SK-N-SH (cell line): Measurements from ENCODE around the gene DNMT3A. TPM values are rescaled to one million over a fixed set of nuclear protein-coding genes. Genes with fewer than 3 reads are reported as not detected.

Experiments used
- CTCF ChIA-PET: fragments of 300-600, 350-600 bp; formaldehyde crosslinking; extraction: SDS; loops from one replicate; lab custom pipeline; 2021; lab: Yijun Ruan, JAX
- POLR2A ChIA-PET: fragments of 350-600 bp; sonication (Branson Sonifier 250); formaldehyde crosslinking; extraction: SDS; loops from one replicate; lab custom pipeline; 2020; ENCODE audit warnings: antibody characterized with exemption, inconsistent platforms; lab: Yijun Ruan, JAX
- DNase-seq: peaks from one replicate; pipeline ENCODE4 v3.0.0; 2012
- H2AFZ ChIP-seq: fragments of 200-600 bp; sonication (generic); 2 replicates; pipeline ENCODE4 v1.8.1; 2016; ENCODE audit warnings: antibody characterized with exemption, mild to moderate bottlenecking, low read depth
- H3F3A ChIP-seq: fragments of 200-600 bp; sonication (generic); replicated peaks from 2 replicates; pipeline ENCODE3; 2016; ENCODE audit warnings: antibody characterized with exemption, mild to moderate bottlenecking; ENCODE audit not compliant: insufficient read depth
- H3K27ac ChIP-seq, 2 experiments: fragments of 200-500 bp in 1 of 2; fragments of 200-600 bp in 1 of 2; sonication (Bioruptor generic) in 1 of 2; sonication (generic), shearing (Covaris generic) in 1 of 2; 2 replicates each; pipeline versions ENCODE4 v1.5.1 to v1.6.1; 2014 to 2016; ENCODE audit warnings: low read depth in 2 of 2, inconsistent platforms in 1 of 2, low read length in 1 of 2, mild to moderate bottlenecking in 1 of 2, mixed read lengths in 1 of 2
- H3K27me3 ChIP-seq: fragments of 200-600 bp; sonication (generic), shearing (Covaris generic); 2 replicates; pipeline ENCODE4 v1.6.1; 2016; ENCODE audit warnings: mixed run types; ENCODE audit not compliant: insufficient read depth
- H3K36me3 ChIP-seq, 2 experiments: fragments of 200-500 bp in 1 of 2; fragments of 200-600 bp in 1 of 2; sonication (Bioruptor generic) in 1 of 2; sonication (generic) in 1 of 2; replicated peaks in 1 of 2; 2 replicates each; pipeline versions ENCODE3 to v1.5.1; 2014 to 2016; ENCODE audit warnings: low read length in 1 of 2, mild to moderate bottlenecking in 1 of 2; ENCODE audit not compliant: insufficient read depth in 2 of 2, control insufficient read depth in 1 of 2
- H3K4me1 ChIP-seq, 2 experiments: fragments of 200-500 bp in 1 of 2; fragments of 200-600 bp in 1 of 2; sonication (Bioruptor generic) in 1 of 2; sonication (generic), shearing (Covaris generic) in 1 of 2; 2 replicates each; pipeline versions ENCODE4 v1.5.1 to v1.6.1; 2014 to 2016; ENCODE audit warnings: low read depth in 1 of 2, low read length in 1 of 2, mixed run types in 1 of 2; ENCODE audit not compliant: insufficient read depth in 2 of 2, control insufficient read depth in 1 of 2
- H3K4me2 ChIP-seq: fragments of 200-600 bp; sonication (generic), shearing (Covaris generic); 2 replicates; pipeline ENCODE4 v1.6.1; 2017; ENCODE audit warnings: mixed run types
- H3K4me3 ChIP-seq, 2 experiments: fragments of 200-500 bp in 1 of 2; fragments of 200-600 bp in 1 of 2; sonication (Bioruptor generic) in 1 of 2; sonication (generic), shearing (Covaris generic) in 1 of 2; 2 replicates each; pipeline versions ENCODE4 v1.5.1 to v1.8.1; 2014 to 2016; ENCODE audit warnings: low read depth in 2 of 2, inconsistent platforms in 1 of 2, low read length in 1 of 2, mild to moderate bottlenecking in 1 of 2, mixed read lengths in 1 of 2, moderate library complexity in 1 of 2
- H3K79me2 ChIP-seq: fragments of 200-600 bp; sonication (generic); 2 replicates; pipeline ENCODE4 v1.8.1; 2017; ENCODE audit warnings: mild to moderate bottlenecking; ENCODE audit not compliant: insufficient read depth
- H3K9ac ChIP-seq: fragments of 200-600 bp; sonication (generic); 2 replicates; pipeline ENCODE4 v1.6.1; 2017; ENCODE audit warnings: mixed run types
- H3K9me2 ChIP-seq: fragments of 200-600 bp; sonication (generic); 2 replicates; pipeline ENCODE4 v1.6.1; 2017; ENCODE audit warnings: mixed run types
- H3K9me3 ChIP-seq: fragments of 200-600 bp; sonication (generic); 2 replicates; pipeline ENCODE4 v1.6.1; 2017; ENCODE audit warnings: mixed run types, mild to moderate bottlenecking, moderate library complexity
- H4K20me1 ChIP-seq: fragments of 200-600 bp; sonication (generic); 2 replicates; pipeline ENCODE4 v1.6.1; 2017; ENCODE audit warnings: mild to moderate bottlenecking, mixed run types; ENCODE audit not compliant: insufficient read depth
- ELF1 ChIP-seq: IDR thresholded peaks from 2 replicates; pipeline ENCODE4 v1.4.0; 2012
- EP300 ChIP-seq, 2 experiments: IDR thresholded peaks; 2 replicates each; pipeline versions ENCODE4 v1.4.0 to v1.6.1; 2012; ENCODE audit warnings: borderline replicate concordance in 1 of 2, low read depth in 1 of 2, low read length in 1 of 2
- JUND ChIP-seq: IDR thresholded peaks from 2 replicates; pipeline ENCODE4 v1.4.0; 2012
- MEF2A ChIP-seq: IDR thresholded peaks from 2 replicates; pipeline ENCODE4 v1.4.0; 2012; ENCODE audit warnings: low read depth, borderline replicate concordance
- NRF1 ChIP-seq: IDR thresholded peaks from 2 replicates; pipeline ENCODE4 v1.6.1; 2012; ENCODE audit warnings: low read depth, mild to moderate bottlenecking, low read length
- POLR2AphosphoS5 ChIP-seq: IDR thresholded peaks from 2 replicates; pipeline ENCODE4 v1.6.1; 2012; ENCODE audit warnings: low read depth, low read length
- RAD21 ChIP-seq: IDR thresholded peaks from 2 replicates; pipeline ENCODE4 v1.6.1; 2012; ENCODE audit warnings: mild to moderate bottlenecking, low read length
- RCOR1 ChIP-seq: fragments of 150-350 bp; IDR thresholded peaks from 2 replicates; pipeline ENCODE4 v1.6.1; 2017; ENCODE audit warnings: antibody characterized with exemption, low read length
- RXRA ChIP-seq: IDR thresholded peaks from 2 replicates; pipeline ENCODE4 v1.4.0; 2012; ENCODE audit warnings: low read depth, mild to moderate bottlenecking, borderline replicate concordance
- TAF1 ChIP-seq: IDR thresholded peaks from 2 replicates; pipeline ENCODE4 v1.6.1; 2012; ENCODE audit warnings: low read depth, mild to moderate bottlenecking, low read length, moderate library complexity, borderline replicate concordance
- YY1 ChIP-seq: IDR thresholded peaks from 2 replicates; pipeline ENCODE4 v1.4.0; 2012; ENCODE audit warnings: low read depth, mild to moderate bottlenecking
- WGBS: methylation state at CpG from one replicate; pipeline ENCODE4 v1.1.6; 2017; ENCODE audit warnings: low lambda C conversion rate; 5-methylcytosine and 5-hydroxymethylcytosine counted together
- polyA plus RNA-seq, 3 experiments: library from polyadenylated mRNA; depleted of rRNA; stranded (reverse); fragments of >200 nt; gene quantifications; 2 replicates each; pipeline ENCODE4 v1.2.3, GENCODE V29; 2012
- TF ChIP-seq, protein P1 (sequence below): IDR thresholded peaks from 2 replicates; pipeline ENCODE4 v1.4.0; 2012; ENCODE audit warnings: low read depth, borderline replicate concordance
- TF ChIP-seq, protein P2 (sequence below): fragments of 150-350 bp; IDR thresholded peaks from 2 replicates; pipeline ENCODE4 v1.6.1; 2017; ENCODE audit warnings: antibody characterized with exemption, low read length, low read depth, borderline replicate concordance
- TF ChIP-seq, protein P3 (sequence below): IDR thresholded peaks from 2 replicates; pipeline ENCODE4 v1.4.0; 2012; ENCODE audit warnings: low read depth
- TF ChIP-seq, protein P4 (sequence below): IDR thresholded peaks from 2 replicates; pipeline ENCODE4; 2012
- TF ChIP-seq, protein P5 (sequence below): IDR thresholded peaks from 2 replicates; pipeline ENCODE4 v1.6.1; 2012; ENCODE audit warnings: mild to moderate bottlenecking, low read depth, low read length, moderate library complexity

The DNMT3A gene
- polyA plus RNA-seq, 1 of the 3 experiments (the other 2 are of a cell fraction), result 5.6 TPM

DNA sequence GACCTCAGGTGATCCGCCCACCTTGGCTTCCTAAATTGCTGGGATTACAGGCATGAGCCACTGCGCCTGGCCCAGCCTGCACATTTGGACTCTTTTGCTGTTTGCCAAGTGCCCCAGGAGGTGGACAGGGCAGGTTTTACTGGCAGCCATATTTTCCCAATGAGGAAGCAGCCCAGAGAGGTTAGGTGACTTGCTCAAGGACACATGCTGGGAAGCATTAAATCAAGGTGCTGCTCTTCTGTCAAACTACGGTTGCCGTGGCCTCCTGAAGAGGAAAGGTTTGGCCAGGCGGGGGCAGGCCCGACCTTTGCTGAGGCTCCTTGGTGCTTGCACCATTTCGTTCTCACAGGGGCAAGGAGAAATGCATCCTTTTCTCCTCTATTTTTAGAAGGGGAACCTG is 44.0 kb downstream of the DNMT3A start:
- Histone ChIP-seq H3K36me3 (peaks cover 0 to 20% of the 10 kb centered on the region in 2 experiments), H3K9ac (no peak overlapping the region), H3K9me2 (no peaks in the 10 kb centered on the region), H3K4me1 (peaks cover 32 to 41% of the 10 kb centered on the region in 2 experiments; a peak in 3 of 4 replicates), H3K27me3 (no peaks in the 10 kb centered on the region), H3K79me2 (no peaks in the 10 kb centered on the region), H4K20me1 (peaks cover 3% of the 10 kb centered on the region; the same call in 1 of the 2 replicates), H2AFZ (no peak overlapping the region), H3K27ac (no peak overlapping the region; a peak in 1 of 4 replicates), H3F3A (no peaks in the 10 kb centered on the region), H3K4me3 (no peak overlapping the region), H3K9me3 (no peaks in the 10 kb centered on the region), H3K4me2 (no peak overlapping the region)
- ChIA-PET POLR2A (no interaction called here), CTCF (interaction anchor here (1.4 kb wide), 1 partner anchor 77 kb away, joined by 3 read pairs; no protein-coding TSS in a partner anchor)
- TF ChIP-seq, protein P1, sequence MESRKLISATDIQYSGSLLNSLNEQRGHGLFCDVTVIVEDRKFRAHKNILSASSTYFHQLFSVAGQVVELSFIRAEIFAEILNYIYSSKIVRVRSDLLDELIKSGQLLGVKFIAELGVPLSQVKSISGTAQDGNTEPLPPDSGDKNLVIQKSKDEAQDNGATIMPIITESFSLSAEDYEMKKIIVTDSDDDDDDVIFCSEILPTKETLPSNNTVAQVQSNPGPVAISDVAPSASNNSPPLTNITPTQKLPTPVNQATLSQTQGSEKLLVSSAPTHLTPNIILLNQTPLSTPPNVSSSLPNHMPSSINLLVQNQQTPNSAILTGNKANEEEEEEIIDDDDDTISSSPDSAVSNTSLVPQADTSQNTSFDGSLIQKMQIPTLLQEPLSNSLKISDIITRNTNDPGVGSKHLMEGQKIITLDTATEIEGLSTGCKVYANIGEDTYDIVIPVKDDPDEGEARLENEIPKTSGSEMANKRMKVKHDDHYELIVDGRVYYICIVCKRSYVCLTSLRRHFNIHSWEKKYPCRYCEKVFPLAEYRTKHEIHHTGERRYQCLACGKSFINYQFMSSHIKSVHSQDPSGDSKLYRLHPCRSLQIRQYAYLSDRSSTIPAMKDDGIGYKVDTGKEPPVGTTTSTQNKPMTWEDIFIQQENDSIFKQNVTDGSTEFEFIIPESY, result no peak
- 0 out of 2 replicates have a peak, but pooled peaks have one; percentile 7 for TF ChIP-seq RAD21
- DNase-seq, result no peak
- WGBS, result 85% methylated on average over 7 of the region's 7 CpGs

DNA sequence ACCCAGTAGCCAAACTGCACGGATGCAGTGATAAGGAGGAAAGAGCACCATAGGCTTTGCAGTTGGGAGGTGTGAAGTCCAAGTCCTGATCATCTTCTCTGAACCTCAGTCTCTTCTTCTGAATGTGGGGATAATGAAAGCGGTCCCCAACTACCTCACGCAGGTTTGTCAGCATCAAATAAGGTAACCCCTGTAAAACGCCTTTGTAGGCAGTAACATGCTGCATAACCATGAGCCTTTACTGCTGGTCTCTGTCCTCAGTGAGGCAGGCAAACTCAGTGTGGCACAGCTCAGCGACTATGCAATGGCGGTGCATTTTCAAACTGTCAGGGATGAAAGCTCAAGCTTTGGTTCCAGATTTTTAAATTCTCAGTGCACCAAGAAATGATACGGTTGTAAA is 46.1 kb downstream of the DNMT3A start:
- ChIA-PET CTCF (interaction anchor here (0.9 to 1.5 kb wide), 3 partner anchors 14 to 885 kb away, joined by 3 to 8 read pairs (median 5); no protein-coding TSS in a partner anchor), POLR2A (interaction anchor here (1.1 to 2.1 kb wide), 6 partner anchors 14 to 47 kb away, joined by 3 to 9 read pairs (median 5); no protein-coding TSS in a partner anchor)
- no peak for TF ChIP-seq RCOR1
- TF ChIP-seq MEF2A, result no peak
- TF ChIP-seq JUND, result no peak
- TF ChIP-seq, protein P2, sequence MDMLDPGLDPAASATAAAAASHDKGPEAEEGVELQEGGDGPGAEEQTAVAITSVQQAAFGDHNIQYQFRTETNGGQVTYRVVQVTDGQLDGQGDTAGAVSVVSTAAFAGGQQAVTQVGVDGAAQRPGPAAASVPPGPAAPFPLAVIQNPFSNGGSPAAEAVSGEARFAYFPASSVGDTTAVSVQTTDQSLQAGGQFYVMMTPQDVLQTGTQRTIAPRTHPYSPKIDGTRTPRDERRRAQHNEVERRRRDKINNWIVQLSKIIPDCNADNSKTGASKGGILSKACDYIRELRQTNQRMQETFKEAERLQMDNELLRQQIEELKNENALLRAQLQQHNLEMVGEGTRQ, result no peak
- no peak for TF ChIP-seq TAF1
- TF ChIP-seq, protein P3, sequence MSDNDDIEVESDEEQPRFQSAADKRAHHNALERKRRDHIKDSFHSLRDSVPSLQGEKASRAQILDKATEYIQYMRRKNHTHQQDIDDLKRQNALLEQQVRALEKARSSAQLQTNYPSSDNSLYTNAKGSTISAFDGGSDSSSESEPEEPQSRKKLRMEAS, result no peak
- TF ChIP-seq, protein P1, result no peak
- TF ChIP-seq NRF1, result no peak
- no peak for TF ChIP-seq YY1
- TF ChIP-seq, protein P4, sequence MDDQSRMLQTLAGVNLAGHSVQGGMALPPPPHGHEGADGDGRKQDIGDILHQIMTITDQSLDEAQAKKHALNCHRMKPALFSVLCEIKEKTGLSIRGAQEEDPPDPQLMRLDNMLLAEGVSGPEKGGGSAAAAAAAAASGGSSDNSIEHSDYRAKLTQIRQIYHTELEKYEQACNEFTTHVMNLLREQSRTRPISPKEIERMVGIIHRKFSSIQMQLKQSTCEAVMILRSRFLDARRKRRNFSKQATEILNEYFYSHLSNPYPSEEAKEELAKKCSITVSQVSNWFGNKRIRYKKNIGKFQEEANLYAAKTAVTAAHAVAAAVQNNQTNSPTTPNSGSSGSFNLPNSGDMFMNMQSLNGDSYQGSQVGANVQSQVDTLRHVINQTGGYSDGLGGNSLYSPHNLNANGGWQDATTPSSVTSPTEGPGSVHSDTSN, result no peak
- TF ChIP-seq EP300 (IDR thresholded peaks at IDR 0.05; ENCODE audit: borderline replicate concordance in 1 of 2, low read depth in 1 of 2, low read length in 1 of 2), result no peak
- no peak for TF ChIP-seq RXRA
- TF ChIP-seq, protein P5, sequence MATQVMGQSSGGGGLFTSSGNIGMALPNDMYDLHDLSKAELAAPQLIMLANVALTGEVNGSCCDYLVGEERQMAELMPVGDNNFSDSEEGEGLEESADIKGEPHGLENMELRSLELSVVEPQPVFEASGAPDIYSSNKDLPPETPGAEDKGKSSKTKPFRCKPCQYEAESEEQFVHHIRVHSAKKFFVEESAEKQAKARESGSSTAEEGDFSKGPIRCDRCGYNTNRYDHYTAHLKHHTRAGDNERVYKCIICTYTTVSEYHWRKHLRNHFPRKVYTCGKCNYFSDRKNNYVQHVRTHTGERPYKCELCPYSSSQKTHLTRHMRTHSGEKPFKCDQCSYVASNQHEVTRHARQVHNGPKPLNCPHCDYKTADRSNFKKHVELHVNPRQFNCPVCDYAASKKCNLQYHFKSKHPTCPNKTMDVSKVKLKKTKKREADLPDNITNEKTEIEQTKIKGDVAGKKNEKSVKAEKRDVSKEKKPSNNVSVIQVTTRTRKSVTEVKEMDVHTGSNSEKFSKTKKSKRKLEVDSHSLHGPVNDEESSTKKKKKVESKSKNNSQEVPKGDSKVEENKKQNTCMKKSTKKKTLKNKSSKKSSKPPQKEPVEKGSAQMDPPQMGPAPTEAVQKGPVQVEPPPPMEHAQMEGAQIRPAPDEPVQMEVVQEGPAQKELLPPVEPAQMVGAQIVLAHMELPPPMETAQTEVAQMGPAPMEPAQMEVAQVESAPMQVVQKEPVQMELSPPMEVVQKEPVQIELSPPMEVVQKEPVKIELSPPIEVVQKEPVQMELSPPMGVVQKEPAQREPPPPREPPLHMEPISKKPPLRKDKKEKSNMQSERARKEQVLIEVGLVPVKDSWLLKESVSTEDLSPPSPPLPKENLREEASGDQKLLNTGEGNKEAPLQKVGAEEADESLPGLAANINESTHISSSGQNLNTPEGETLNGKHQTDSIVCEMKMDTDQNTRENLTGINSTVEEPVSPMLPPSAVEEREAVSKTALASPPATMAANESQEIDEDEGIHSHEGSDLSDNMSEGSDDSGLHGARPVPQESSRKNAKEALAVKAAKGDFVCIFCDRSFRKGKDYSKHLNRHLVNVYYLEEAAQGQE, result no peak
- TF ChIP-seq POLR2AphosphoS5, result no peak
- TF ChIP-seq ELF1, result no peak

More for the DNA sequence above, 46.1 kb downstream of the DNMT3A start:
- no peaks in the 10 kb centered on the region for H4K20me1 ChIP-seq
- no peaks in the 10 kb centered on the region for H3K27me3 ChIP-seq
- H3K4me2 ChIP-seq, result 0 out of 2 replicates have a peak overlapping the region, but pooled peaks have one; percentile 18
- H3K4me1 ChIP-seq, result peaks cover 37 to 61% of the 10 kb centered on the region in 2 experiments; a peak in 3 of 4 replicates
- no peak overlapping the region for H3K4me3 ChIP-seq
- H3K27ac ChIP-seq, result peak overlapping the region in 1 of 2 experiments; percentile 94; a peak in 3 of 4 replicates
- no peak for DNase-seq
- no peaks in the 10 kb centered on the region for H3K9me3 ChIP-seq
- H3K9me2 ChIP-seq, result no peaks in the 10 kb centered on the region
- H3F3A ChIP-seq, result no peaks in the 10 kb centered on the region
- H3K9ac ChIP-seq, result no peak overlapping the region
- 84% methylated on average over 7 of the region's 7 CpGs for WGBS
- no peaks in the 10 kb centered on the region for H3K79me2 ChIP-seq
- H2AFZ ChIP-seq, result peak overlapping the region; percentile 69; the same call in 1 of the 2 replicates
- peaks cover 0 to 11% of the 10 kb centered on the region in 2 experiments for H3K36me3 ChIP-seq
